A673 (cell line): ENCODE results near the gene WWC1. TPM values are rescaled to one million over a fixed set of nuclear protein-coding genes. Genes with fewer than 3 reads are reported as not detected.
"Not testable (repeated sequence)": the region's sequence is repeated elsewhere in the genome, so short reads cannot be mapped to it uniquely, and the experiment has no call there.

Experiments
- BruUV-seq: library from RNA; stranded (reverse); fragments of 400-500 nt; replicated peaks from 2 replicates; lab custom pipeline; 2021; lab: Mats Ljungman, UMichigan
- CTCF ChIA-PET: fragments of 300-600 bp; sonication (Branson Sonifier 250); formaldehyde crosslinking; loops from one replicate; lab custom pipeline; 2022; ENCODE audit warnings: antibody characterized with exemption; lab: Charles Lee
- POLR2A ChIA-PET: fragments of 300-600 bp; sonication (Branson Sonifier 250); formaldehyde crosslinking; loops from one replicate; lab custom pipeline; 2022; ENCODE audit warnings: antibody characterized with exemption; ENCODE audit not compliant: low non-redundant PET; lab: Charles Lee
- DNase-seq: peaks from one replicate; pipeline ENCODE4 v3.0.0-alpha.2; 2015; ENCODE audit warnings: low spot score
- H3K27ac ChIP-seq: fragments of 200-600 bp; sonication (generic); 2 replicates; pipeline ENCODE4 v1.5.1; 2016; ENCODE audit warnings: mixed run types, low read depth, mild to moderate bottlenecking, mixed read lengths, antibody characterized with exemption, low read length; ENCODE audit not compliant: poor library complexity, severe bottlenecking
- H3K27me3 ChIP-seq: fragments of 200-600 bp; sonication (generic); replicated peaks from 2 replicates; pipeline ENCODE4 v1.6.1; 2017; ENCODE audit warnings: mixed run types, low read depth, mild to moderate bottlenecking, mixed read lengths, antibody characterized with exemption, low read length; ENCODE audit not compliant: insufficient read depth, poor library complexity
- H3K36me3 ChIP-seq: fragments of 200-600 bp; sonication (generic); 2 replicates; pipeline ENCODE4 v1.6.1; 2016; ENCODE audit warnings: mixed run types, mild to moderate bottlenecking, mixed read lengths, antibody characterized with exemption, low read length; ENCODE audit not compliant: insufficient read depth, poor library complexity, severe bottlenecking
- H3K4me1 ChIP-seq: fragments of 200-600 bp; sonication (generic); 2 replicates; pipeline ENCODE4 v1.6.1; 2017; ENCODE audit warnings: mixed run types, mild to moderate bottlenecking, mixed read lengths, antibody characterized with exemption, low read length; ENCODE audit not compliant: insufficient read depth, poor library complexity, severe bottlenecking
- H3K4me3 ChIP-seq: fragments of 200-600 bp; sonication (generic); 2 replicates; pipeline ENCODE4 v1.5.1; 2016; ENCODE audit warnings: low read depth, mixed run types, mild to moderate bottlenecking, mixed read lengths, low read length; ENCODE audit not compliant: poor library complexity, severe bottlenecking
- H3K9me3 ChIP-seq: fragments of 200-600 bp; sonication (generic); 2 replicates; pipeline ENCODE4 v1.6.1; 2016; ENCODE audit warnings: mixed run types, low read depth, mild to moderate bottlenecking, mixed read lengths, antibody characterized with exemption, low read length; ENCODE audit not compliant: poor library complexity, severe bottlenecking
- EZH2 ChIP-seq: fragments of 200-600 bp; sonication (generic); IDR thresholded peaks from 2 replicates; pipeline ENCODE4 v1.6.1; 2017; ENCODE audit warnings: borderline replicate concordance, low read depth, mild to moderate bottlenecking, mixed read lengths, antibody characterized with exemption, low read length; ENCODE audit not compliant: poor library complexity, severe bottlenecking
- intact Hi-C: fragments of 100-400 bp; cut with micrococcal nuclease; formaldehyde crosslinking; loops from one replicate; pipeline ENCODE4 v1.10.0; 2022; ENCODE audit not compliant: unreplicated experiment
- total RNA-seq: library from RNA; stranded (reverse); gene quantifications from 2 replicates; pipeline ENCODE4 v1.2.3, GENCODE V29; 2021
- TF ChIP-seq, protein P1 (sequence below): fragments of 300-800, 200-600 bp; sonication (generic); conservative IDR thresholded peaks from 2 replicates; pipeline ENCODE4 v1.5.1; 2017; ENCODE audit warnings: low read depth, mild to moderate bottlenecking, antibody characterized with exemption, low read length, moderate library complexity, mixed read lengths

The WWC1 gene
- total RNA-seq, 1 experiment from 2014 or later, result 8.8 TPM

DNA sequence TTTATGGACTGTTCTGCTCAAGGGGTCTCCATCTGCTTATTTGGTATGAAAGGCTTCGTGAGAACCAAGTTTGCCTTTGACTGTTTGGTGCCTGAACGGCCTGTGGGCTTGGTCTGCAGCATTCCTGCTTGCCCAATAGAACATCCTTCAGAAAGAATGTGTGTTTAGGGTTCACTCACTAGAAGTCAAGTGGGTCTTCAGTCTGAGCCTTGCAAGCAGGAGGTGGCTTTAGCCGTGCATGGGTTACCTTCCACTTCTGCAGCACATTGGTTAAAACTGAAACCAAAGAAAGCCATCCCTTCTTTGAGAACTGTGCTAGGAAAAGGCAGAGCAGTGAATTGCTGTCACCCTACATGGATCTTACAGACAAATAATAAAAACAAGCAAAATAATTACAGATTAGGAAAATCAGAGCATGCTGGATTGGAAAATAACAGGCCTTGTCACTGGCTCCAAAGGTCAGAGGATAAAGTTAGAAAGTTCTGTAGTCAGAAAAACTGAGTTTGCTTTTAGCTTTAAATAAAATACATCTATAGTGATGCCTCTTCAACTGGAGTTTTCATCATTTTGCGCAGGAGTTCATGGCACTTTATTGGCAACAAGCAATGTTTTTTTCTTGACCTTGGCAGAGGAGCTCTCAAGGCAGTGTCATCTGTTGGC is 16.6 kb downstream of the WWC1 start:
- Histone ChIP-seq H3K4me1 (peaks cover 10% of the 10 kb centered on the region), H3K27ac (no peak overlapping the region), H3K36me3 (no peaks in the 10 kb centered on the region), H3K27me3 (no peaks in the 10 kb centered on the region), H3K9me3 (no peaks in the 10 kb centered on the region), H3K4me3 (no peak overlapping the region)
- TF ChIP-seq EZH2, result no peak
- TF ChIP-seq, protein P1, sequence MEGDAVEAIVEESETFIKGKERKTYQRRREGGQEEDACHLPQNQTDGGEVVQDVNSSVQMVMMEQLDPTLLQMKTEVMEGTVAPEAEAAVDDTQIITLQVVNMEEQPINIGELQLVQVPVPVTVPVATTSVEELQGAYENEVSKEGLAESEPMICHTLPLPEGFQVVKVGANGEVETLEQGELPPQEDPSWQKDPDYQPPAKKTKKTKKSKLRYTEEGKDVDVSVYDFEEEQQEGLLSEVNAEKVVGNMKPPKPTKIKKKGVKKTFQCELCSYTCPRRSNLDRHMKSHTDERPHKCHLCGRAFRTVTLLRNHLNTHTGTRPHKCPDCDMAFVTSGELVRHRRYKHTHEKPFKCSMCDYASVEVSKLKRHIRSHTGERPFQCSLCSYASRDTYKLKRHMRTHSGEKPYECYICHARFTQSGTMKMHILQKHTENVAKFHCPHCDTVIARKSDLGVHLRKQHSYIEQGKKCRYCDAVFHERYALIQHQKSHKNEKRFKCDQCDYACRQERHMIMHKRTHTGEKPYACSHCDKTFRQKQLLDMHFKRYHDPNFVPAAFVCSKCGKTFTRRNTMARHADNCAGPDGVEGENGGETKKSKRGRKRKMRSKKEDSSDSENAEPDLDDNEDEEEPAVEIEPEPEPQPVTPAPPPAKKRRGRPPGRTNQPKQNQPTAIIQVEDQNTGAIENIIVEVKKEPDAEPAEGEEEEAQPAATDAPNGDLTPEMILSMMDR, result no peak
- ChIA-PET CTCF (no interaction called here), POLR2A (no interaction called here)
- BruUV-seq, result no TSS peak
- DNase-seq, result no peak
- intact Hi-C loops, result no loop called here

DNA sequence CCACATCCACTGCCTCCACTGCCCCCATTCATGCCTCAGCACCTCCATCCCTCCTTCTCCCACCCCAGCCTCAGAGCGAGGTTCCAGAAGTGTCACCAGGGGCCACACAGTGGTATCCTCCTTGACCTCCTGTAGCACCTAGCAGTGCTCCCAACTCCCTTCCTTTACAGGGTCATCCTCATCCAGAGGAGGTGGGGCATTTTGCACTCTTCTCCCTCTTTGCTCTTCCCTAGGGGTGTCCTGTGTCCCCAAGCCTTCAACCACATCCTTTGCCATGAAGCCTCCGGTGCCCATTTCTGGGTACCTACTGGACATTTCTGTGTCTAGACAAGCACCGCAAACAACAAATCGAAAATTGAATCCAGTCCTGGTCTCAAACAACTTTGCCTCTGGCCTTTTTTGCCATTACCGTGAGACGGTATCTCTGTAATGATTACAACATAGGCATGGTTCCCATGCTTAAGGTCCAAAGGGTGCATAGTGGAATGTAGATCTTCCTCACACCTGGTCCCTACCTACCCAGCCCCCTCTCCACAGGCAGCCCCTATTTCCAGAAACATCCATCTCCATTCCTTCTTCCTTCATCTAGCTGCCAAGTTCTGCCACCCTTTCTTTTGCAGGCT is 17.6 kb downstream of the WWC1 start:
- ChIA-PET POLR2A (no interaction called here), CTCF (no interaction called here)
- no peak for TF ChIP-seq EZH2
- TF ChIP-seq, protein P1, result no peak
- no peak overlapping the region for H3K27ac ChIP-seq
- BruUV-seq, result no TSS peak
- no peak overlapping the region for H3K4me3 ChIP-seq
- no peaks in the 10 kb centered on the region for H3K9me3 ChIP-seq
- H3K27me3 ChIP-seq, result no peaks in the 10 kb centered on the region
- H3K36me3 ChIP-seq, result no peaks in the 10 kb centered on the region
- intact Hi-C loops, result no loop called here
- peaks cover under 1% of the 10 kb centered on the region for H3K4me1 ChIP-seq
- no peak for DNase-seq

DNA sequence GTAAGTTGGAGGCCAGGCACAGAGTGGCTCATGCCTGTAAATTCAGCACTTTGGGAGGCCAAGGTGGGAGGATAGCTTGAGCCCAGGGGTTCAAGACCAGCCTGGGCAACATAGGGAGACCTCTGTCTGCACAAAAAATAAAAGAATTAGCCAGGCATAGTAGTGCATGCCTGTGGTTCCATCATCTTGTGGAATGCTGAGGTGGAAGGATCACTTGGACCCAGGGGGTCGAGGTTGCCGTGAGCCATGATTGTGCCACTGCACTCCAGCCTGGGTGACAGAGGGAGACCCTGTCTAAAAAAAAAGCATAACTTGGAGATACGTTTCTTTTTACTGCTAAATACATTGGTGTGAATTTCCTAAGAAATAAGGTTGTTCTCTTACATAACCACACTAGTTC is 19.1 kb downstream of the WWC1 start:
- H3K9me3 ChIP-seq, CTCF ChIA-PET, intact Hi-C loops, BruUV-seq, POLR2A ChIA-PET, H3K36me3 ChIP-seq, H3K27ac ChIP-seq, DNase-seq, H3K4me1 ChIP-seq, H3K4me3 ChIP-seq, H3K27me3 ChIP-seq: not testable (repeated sequence)
